GM18517 (cell line): ENCODE measurements around the gene IL26.
A peak's percentile ranks its signal among the peaks of the same experiment; 100 is the strongest.
"Not testable (repeated sequence)": the region's sequence is repeated elsewhere in the genome, so short reads cannot be mapped to it uniquely, and the experiment has no call there.

ENCODE experiments used
- ATAC-seq: cut with Tn5 transposase; IDR thresholded peaks from one replicate; pipeline ENCODE4 v1.9.1; 2021; ENCODE audit warnings: mild to moderate bottlenecking, moderate library complexity; ENCODE audit not compliant: unreplicated experiment

The IL26 gene

DNA sequence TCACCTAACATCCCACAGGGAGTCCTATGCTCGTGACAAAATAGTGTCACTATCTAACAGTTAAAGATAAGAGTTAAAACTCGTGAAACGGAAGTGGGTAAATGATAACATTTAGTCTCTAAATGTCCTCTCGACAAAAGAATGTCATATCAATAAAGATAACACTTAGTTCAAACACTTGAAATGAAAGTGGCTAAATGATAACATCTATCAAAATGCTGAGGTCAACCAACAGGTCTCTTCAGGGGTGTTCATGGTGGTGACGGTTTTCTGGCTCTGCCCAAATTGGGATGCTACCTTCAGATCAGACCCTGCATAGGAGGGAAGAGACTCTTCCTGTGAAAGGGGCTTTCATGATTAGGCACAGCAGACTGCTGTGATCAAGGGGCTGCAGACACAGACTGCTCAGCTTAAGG, 22.1 kb downstream of the IL26 start:
- ATAC-seq: no peak

DNA sequence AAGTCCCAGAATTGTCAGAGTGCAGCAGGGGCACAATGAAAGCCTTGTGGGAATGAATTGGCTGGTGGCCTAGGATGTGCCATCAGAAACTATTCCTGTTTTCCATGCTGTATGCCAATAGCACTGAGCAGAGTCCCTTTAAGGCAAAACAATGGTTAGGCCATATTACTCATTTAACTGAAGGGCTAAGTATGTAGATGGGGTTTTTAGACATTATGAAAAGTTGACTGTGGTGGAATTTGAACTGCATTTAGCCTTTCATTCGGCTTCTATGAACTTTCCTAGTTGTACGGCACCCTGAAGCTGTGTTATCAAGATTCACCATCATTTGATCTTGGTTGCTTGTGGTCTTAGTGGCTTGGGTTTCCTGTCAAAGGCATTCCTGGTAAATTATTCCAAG, 24.8 kb downstream of the IL26 start:
- ATAC-seq: no peak

DNA sequence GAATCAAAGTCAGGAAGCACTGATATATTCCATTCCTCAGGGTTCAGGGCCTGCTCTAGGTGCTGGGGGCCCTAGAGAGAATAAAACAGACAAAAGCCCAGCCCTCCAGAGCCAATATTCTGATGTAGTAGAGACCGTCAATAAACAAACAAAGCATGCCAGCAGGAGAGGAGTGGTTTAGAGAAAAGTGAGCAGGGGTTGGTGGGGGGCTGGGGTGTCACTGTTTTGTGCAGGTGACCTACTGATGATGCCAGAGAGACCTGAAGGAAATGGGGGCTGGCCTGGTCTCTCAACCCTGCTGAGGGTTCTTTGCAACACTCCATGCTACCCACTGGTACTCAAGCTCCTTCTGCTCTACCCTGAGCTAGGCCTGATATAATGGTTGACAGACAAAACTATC, 26.5 kb downstream of the IL26 start:
- ATAC-seq: no peak

DNA sequence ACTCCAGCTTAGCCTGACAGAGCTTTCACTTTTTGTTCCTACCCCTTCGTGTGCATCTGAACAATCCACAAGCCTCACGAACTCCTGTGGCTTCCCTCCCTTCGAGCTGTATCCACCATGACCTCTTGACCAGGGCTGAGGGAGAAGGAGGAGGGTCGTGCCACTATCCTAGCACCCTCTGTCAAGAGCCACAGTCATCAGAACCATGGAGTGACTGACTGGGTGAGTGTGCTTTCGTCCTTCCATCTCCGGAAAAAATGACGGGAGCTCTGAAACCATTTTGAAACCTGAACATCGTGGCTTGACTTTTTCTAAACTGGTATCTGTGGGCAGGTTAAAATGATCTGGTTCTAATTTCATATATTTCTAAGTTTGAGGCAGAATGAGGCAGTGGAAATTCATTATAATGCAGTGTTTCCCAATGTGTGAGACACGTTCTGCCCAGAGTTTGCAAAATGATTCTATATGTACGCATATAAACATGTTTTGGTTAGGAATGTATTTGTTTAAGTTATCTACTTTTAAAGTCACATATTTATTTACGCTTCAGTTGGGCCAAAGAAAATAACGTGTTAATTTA, 27.0 kb downstream of the IL26 start:
- ATAC-seq: no peak

DNA sequence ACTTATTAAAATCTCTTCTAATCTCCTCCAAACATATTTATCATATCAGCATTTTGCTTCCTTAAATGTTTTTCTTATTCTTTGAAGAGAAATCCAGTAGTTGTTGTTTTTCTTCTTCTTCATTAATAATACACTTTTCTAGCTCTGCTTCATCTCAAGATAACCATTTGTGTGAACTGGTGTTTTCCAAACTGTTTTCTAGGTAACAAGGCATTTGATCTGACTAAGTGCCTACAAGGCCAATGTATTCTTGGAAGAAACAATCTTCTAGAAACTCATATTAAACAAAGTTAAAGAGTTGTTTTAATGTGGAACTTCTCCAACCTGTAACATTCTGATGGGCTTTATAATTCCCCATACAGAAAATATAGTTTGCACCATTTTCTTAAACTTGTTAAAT, 35.3 kb downstream of the IL26 start:
- ATAC-seq: no peak

DNA sequence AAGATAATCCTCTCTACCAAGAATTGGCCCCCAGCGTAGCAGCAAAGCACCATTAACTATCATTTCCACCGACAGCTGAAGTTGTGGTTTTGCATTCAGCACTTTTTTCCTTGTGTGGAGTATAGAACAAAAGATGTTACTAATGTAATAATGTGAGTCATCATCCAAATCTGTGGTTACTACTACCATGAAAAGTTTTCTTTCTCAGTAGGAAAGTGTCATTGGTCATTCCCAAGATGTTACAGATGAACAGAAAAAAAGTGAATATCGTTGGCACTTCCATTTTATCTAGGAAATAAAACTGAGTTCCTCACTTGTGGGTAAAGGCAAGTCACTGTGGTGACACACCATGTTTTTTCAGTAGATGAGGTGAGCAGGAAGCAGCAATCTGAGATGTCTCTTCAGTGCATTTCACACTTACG, 35.8 kb downstream of the IL26 start:
- no peak for ATAC-seq

DNA sequence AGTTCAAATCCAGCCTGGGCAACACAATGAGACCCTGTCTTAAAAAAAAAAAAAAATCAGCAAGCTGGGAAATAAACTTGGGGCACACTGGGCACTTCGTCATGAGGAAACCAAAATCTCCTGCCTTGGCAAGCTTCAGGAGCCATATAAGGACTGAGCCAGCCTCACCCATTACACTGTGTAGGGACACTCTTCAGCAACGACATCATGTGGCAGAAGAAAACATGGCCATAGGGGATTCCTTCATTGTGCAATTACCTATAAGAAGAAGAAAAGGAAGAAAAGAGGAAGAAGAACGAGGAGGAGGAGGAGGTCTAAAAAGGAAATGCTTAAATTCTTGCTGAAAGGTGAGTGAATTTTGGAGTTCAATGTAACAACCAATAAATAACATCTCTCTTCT, 40.0 kb downstream of the IL26 start:
- ATAC-seq: no peak

DNA sequence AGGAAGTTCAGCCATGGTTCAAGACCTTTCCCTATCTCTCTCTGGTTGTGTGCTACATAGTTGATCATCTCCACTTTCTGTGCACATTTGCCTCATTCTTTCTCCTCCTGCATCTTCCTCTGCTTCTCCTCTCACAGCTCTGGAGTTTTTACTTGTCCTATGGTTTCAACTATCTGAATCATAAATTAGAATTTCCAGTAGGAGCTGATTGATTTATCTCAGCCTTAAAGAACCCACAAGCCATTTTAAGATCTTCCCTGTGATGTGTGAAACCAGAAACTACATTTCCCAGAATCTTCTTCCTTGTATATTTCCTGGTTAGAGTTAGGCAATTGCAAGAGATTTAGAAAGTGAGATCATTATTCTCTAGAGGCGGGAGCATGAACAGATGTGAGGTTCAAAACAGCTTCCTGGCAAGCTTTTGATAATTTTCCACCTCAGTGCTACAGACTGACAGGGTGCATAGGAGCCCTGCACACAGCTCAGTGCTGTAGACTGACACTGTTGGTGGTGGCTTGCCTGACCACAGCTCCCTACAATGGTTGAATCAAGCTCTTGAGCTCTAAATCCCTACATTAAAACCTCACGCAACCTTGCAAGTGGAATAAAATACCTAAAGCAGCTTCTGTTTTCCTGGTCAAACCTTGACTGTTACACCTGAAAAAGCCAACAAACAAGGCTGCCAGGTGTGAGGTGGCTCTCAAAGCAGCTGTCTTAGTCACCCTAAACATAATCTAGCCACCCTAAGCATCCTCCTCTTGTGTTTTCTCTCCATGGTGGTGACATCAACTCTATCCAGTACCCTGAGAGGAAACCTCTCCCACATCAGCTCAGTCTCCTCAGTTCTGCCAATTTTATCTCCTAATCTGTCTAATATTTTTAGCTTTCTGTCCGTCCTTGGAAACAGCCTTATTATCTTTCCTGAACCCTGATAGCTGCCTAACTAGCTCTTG, 44.5 kb downstream of the IL26 start:
- no peak for ATAC-seq

DNA sequence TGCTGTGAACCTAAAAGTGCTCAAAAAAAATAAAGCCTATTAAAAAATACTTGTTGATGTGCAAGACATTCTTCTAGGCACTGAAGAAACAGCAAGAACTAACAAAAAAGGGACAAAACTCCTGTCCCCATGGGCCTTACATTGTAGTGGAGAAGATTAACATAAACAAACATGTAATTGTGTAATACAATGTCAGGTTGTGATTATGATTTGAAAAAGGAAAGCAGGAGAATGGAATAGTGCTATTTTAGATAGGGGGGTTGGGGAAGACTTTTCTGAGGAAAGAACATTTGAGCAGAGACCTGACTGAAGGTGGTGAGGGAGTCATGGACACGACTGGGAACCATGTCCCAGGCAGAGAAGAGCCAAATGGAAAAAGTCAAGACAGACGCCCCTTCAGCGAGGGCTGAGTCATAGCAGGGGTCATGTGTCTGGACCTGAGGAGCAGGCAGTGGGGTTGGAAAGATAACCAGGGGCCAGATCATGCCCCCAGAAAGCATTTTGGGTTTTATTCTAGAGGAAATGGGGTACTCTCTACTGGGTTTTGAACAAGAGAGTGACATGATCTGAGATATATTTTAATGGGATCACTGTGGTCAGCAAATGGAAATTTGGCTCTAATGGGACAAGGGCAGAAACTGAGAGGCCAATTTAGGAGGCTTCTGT, 46.7 kb downstream of the IL26 start:
- ATAC-seq: no peak

DNA sequence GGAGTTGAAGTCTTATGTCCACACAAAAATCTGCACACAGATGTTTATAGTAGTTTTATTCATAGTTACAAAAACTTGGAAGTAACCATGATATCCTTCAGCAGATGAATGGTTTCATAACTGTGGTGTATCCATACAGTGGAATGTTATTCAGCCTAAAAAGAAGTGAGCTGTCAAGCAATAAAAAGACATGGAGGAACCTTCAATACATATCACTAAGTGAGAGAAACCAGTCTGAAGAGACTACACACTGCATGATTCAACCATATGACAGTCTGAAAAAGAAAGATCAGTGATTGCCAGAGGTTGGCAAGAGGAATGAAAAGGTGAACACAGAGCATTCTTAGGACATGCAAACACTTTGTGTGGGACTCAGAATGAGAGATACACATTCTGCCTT, 47.4 kb downstream of the IL26 start:
- no peak for ATAC-seq

DNA sequence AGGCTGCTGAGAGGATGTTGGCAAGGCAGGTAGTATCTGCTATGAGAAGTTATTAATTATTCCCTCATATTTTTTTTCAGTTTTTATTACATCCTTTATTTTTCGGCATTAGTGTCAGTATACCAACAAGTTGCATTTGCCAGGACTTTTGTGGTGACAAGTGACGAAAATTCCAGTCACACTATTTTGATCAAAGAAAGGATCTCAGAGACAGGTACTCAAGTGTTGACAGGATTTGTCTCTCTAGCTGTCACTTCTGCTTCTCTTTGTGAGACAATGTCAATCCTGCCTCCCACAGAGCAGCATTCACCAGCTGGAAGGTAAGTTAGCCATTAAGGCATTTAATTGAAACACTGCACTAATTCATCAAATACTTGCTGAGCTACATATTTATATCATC, 48.0 kb downstream of the IL26 start:
- no peak for ATAC-seq

DNA sequence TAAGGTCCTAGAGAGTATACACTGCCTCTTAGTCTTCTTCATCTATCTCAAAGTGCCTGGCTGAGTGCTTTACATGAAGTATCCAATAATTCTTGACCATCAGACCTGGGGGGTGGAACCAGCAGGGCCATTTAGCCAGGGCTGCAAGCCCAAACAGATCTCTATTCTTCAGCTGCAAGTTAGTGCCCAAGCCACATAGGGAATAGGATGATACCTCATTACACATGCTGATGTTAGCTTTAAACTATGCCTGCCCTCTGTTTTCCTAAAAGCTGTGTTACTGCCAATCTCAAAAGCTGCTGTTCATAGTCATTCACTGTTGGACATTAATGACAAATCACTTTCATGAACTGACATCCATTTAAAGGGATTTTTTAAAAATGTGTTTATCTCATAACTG, 49.4 kb downstream of the IL26 start:
- ATAC-seq: no peak

DNA sequence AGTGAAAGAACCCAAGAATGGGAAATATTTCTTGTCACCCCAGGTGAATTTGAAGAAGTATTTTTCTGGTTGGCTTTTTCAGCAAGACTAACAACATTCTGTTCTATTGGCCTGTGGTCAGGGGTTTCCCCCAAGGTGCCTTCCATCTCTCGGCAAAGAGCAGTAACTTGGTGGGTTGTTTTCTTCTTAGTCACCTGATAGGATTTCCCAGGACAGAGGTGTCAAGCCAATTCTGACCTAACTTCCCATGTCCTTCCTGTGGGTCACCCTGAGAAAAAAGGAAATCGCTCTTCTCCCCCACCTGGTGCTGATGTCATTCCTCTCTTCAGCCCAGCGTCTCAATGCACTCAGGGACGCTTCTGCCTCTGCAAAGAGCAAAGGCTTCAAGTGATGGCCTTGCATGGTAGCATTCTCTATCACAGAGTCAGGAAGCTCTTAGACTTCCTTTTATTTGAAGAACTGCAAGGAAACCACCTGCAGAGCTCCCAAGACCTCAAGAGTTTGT, 50.0 kb downstream of the IL26 start:
- ATAC-seq: peak; percentile 77

DNA sequence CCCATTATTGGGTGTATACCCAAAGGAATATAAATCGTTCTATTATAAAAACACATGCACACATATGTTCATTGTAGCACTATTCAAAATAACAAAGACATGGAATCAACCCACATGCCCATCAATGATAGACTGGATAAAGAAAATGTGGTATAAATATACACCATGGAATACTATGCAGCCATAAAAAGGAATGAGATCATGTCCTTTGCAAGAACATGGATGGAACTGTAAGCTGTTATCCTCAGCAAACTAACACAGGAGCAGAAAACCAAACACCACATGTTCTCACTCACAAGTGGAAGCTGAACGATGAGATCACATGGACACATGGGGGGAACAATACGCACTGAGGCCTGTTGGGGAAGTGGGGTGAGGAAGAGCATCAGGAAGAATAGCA, 50.8 kb downstream of the IL26 start:
- not testable (repeated sequence) for ATAC-seq

DNA sequence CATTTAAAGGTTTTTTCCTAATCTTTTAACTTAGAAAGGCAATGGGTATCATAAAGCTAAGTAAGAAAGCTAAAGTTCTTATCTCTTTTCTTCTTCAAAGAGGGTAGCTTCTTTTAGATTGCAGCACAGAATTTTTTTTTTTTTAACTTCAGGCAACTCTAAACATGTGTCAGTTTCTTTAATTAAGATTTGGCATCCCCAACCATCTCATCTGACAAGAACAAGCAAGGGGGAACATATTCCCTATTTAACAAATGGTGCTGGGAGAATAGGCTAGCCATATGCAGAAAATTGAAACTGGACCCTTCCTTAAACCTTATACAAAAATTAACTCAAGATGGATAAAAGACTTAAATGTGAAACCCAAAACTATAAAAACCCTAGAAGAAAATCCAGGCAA, 51.8 kb downstream of the IL26 start:
- no peak for ATAC-seq

DNA sequence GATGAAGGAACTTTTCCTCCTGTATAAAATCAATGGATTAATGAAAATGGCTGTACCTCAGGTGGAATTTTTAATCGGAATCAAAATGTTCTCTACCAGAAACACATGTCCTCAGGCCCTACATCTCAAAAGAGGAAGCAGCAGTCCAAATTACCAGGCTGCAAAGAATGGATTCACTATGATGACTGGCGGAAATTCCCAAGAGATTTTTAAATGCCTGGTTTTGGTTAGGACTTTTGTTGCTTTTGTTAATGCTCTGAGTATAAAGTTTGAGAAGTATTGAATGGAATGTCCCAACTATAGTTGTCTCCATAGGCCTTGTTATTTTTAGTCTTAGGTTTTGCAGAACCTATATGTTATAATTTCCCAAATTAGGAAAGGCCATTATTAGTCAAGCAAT, 54.9 kb downstream of the IL26 start:
- ATAC-seq: no peak

DNA sequence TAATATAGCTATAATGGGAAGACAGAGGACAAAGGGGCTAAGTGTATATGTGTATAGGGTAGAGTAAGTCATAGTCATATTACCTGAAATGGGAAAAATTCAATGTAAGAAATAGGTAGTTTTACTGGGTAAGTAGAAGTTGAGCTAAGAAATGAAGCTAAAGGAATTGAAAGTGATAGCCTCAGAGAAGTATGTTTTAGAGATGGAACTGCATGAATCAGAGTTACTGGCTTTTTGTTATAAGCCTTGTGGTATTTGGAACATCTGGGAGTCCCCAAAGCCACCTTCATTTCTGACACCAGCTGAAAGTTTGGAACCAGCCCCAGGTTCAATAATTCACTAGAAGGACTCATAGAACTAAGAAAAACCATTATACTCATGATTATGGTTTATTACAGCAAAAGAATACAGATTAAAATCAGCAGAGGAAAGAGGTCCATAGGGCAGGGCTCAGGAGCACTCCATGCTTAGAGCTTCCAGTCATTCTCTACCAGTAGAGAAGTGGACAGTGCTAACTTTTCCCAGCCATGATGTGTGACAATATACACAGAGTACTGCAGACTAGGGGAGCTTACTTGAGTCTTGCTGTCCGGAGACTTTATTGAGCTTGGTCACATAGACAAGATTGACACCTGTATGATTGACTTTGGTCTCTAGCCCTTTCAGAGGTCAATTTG, 56.3 kb downstream of the IL26 start:
- ATAC-seq: no peak

DNA sequence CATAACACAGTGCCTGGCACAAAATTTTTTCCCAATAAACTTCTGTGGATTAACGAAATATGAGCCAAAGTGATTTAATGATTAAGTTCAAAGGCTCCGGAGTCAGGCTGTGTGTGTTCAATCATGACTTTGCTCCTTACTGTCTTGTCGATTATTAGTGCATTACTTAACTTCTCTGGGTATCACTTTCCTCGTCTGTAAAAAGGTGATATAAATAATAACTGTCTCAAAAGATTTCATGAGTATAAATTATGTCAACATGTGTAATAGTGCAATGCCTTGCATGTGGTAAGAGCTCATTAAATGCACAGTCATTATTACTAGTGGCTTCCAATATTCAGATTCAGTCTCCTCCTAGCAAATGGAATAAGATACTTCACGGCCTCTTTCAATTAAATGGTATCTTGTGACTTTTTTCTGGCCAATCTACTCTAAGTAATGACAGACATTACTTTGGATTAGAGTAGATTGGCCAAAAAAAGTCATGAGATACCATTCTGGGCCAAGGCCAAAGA, 59.2 kb downstream of the IL26 start:
- ATAC-seq: no peak

DNA sequence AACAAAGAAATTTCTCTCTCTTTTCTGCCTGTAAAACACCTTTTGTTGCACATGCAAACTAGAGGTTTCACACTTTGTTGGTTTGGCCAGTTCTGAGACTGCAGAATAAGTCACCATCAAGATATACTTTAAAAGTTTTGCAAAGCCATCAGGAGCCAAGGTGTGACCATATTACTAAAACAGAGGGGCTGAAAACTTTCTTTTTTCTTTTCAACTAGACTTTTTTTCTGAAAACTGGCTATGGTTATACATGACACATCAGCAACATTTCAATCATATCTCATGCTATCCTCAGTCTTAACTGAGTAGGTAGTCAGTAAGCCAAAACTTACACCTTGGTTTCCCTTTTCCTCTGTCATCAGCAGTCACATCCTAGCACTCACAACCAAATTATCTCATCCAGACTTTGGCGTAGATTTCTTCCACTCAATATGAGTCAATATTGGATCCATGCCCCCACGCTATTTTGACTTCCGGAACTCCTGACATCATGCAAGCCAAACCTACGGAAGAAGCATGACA, 62.0 kb downstream of the IL26 start:
- ATAC-seq: peak; percentile 73

DNA sequence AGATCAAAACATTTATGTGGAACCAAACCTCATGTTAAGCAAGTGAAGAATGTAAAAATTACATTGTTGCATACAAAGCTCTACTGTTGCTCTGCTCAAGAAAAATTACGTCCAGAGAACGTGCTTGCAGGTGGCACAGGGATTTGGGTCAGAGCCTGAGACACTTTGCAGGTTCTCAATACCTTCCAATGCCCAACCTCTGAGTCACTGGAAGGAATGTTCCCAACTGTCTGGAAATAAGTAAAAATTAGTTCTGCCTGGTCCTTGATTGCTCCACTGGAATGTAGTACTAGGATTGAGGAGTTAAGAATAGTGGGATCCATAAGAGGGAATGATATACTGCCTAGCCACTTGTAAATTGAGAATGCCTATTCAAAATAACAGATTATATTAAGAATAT, 63.2 kb downstream of the IL26 start:
- no peak for ATAC-seq
